Measurements from ENCODE around the gene HSF5. TPM values are rescaled to one million over a fixed set of nuclear protein-coding genes. Genes with fewer than 3 reads are reported as not detected.

The HSF5 gene
- total RNA-seq, 1 experiment from 2014 or later: not detected

- no peak overlapping the region for H3K27ac ChIP-seq (ENCODE audit: insufficient read length, low read depth, low read length)
- no peak overlapping the region for H3K4me3 Mint-ChIP-seq
- no peaks in the 10 kb centered on the region for H4K20me1 ChIP-seq (ENCODE audit: control insufficient read depth, insufficient read depth, insufficient read length)
- H2BK20ac ChIP-seq (ENCODE audit: low read depth, low read length, poor library complexity, severe bottlenecking): no peak overlapping the region
- H2AK5ac ChIP-seq (ENCODE audit: insufficient read length, low read length): no peak overlapping the region
- DNase-seq: no peak
- no peaks in the 10 kb centered on the region for H3K9me3 ChIP-seq (ENCODE audit: control insufficient read depth, low read depth, low read length)
- H3K27me3 Mint-ChIP-seq (ENCODE audit: low read depth): peaks cover 35% of the 10 kb centered on the region
- H3K4me2 ChIP-seq (ENCODE audit: insufficient read depth, insufficient read length, low read length): no peak overlapping the region
- no peak overlapping the region for H2BK120ac ChIP-seq (ENCODE audit: low read depth, low read length, poor library complexity, severe bottlenecking)
- no peak overlapping the region for H3K23ac ChIP-seq (ENCODE audit: insufficient read length, low read depth, low read length)
- no peak overlapping the region for H2BK15ac ChIP-seq (ENCODE audit: low read depth, low read length)
- TF ChIP-seq CTCF (conservative IDR thresholded peaks at IDR 0.05): no peak
- H3K23me2 ChIP-seq (ENCODE audit: insufficient read length, low read depth, low read length, poor library complexity, severe bottlenecking): no peaks in the 10 kb centered on the region
- H3K9me3 Mint-ChIP-seq: no peaks in the 10 kb centered on the region
- H3K27ac Mint-ChIP-seq: peak overlapping the region in 1 of 3 experiments; percentile 29; a peak in 1 of 7 replicates
- H3K56ac ChIP-seq (ENCODE audit: insufficient read length, low read depth, low read length): no peak overlapping the region
- H3K4ac ChIP-seq (ENCODE audit: low read depth, low read length): no peak overlapping the region
- no peak overlapping the region for H3T11ph ChIP-seq (ENCODE audit: low read length)
- no peaks in the 10 kb centered on the region for H3K79me1 ChIP-seq (ENCODE audit: insufficient read depth, low read depth, low read length, poor library complexity, severe bottlenecking)
- no peak overlapping the region for H2BK12ac ChIP-seq (ENCODE audit: insufficient read length, low read depth, low read length)
- no peaks in the 10 kb centered on the region for H3K79me2 ChIP-seq (ENCODE audit: insufficient read depth, low read length)
- no peak overlapping the region for H3K14ac ChIP-seq (ENCODE audit: insufficient read depth, low read length)
- H3K27me3 ChIP-seq (ENCODE audit: insufficient read depth, low read length): no peaks in the 10 kb centered on the region; the same call in 1 of the 2 replicates
- peaks cover 26 to 29% of the 10 kb centered on the region in 2 experiments for H3K4me1 Mint-ChIP-seq
- no peaks in the 10 kb centered on the region for H3K36me3 Mint-ChIP-seq (ENCODE audit: insufficient read depth in 1 of 3, low read depth in 3 of 3)
- peaks cover 9% of the 10 kb centered on the region for H3K4me1 ChIP-seq (ENCODE audit: insufficient read depth, low read length)
- no peak overlapping the region for H3K9ac ChIP-seq (ENCODE audit: extremely low read depth, insufficient read length, low read length)
- no CpG with 5 or more reads among the region's 10 CpGs for WGBS (ENCODE audit: extremely low coverage, insufficient read length, low lambda C conversion rate)
- H3K18ac ChIP-seq (ENCODE audit: insufficient read length, low read depth, low read length): no peak overlapping the region
- no peak overlapping the region for H4K91ac ChIP-seq (ENCODE audit: insufficient read length, low read depth, low read length)
- H4K8ac ChIP-seq (replicated peaks; ENCODE audit: insufficient read length, low read depth, low read length): no peak overlapping the region
- no peak overlapping the region for H2AFZ ChIP-seq (ENCODE audit: low read length)
- no peak overlapping the region for H2BK5ac ChIP-seq (ENCODE audit: insufficient read length, low read length)
- H4K5ac ChIP-seq (ENCODE audit: insufficient read length, low read depth, low read length): no peak overlapping the region
These were observed 96.8 kb downstream of the HSF5 start for GRCh38 chr17:58391302-58391984.

All from H9 (cell line).